Measurements from ENCODE around the gene LARP4B. TPM values are rescaled to one million over a fixed set of nuclear protein-coding genes. Genes with fewer than 3 reads are reported as not detected.

LARP4B gene
- total RNA-seq, 1 donor from 2014 or later: 58.4 TPM

GRCh38 chr10:824497-824896 is 107.0 kb downstream of the LARP4B start:
- TF ChIP-seq CTCF (conservative IDR thresholded peaks at IDR 0.05; ENCODE audit: low read depth, low read length): no peak
- DNase-seq (ENCODE audit: low read depth): no peak
- H3K4me3 ChIP-seq (ENCODE audit: low read depth, low read length): no peak overlapping the region

- no peak for DNase-seq (ENCODE audit: low read depth)
- H3K4me3 ChIP-seq (ENCODE audit: low read depth, low read length): no peak overlapping the region
- no peak for TF ChIP-seq CTCF (conservative IDR thresholded peaks at IDR 0.05; ENCODE audit: low read depth, low read length)
Measured at GRCh38 chr10:822661-823367, 108.7 kb downstream of the LARP4B start.

- TF ChIP-seq CTCF (conservative IDR thresholded peaks at IDR 0.05; ENCODE audit: low read depth, low read length): no peak
- no peak overlapping the region for H3K4me3 ChIP-seq (ENCODE audit: low read depth, low read length)
- no peak for DNase-seq (ENCODE audit: low read depth)
Measured at GRCh38 chr10:822197-822596, 109.3 kb downstream of the LARP4B start.

GRCh38 chr10:821322-821721 is 110.2 kb downstream of the LARP4B start:
- DNase-seq (ENCODE audit: low read depth): no peak
- H3K4me3 ChIP-seq (ENCODE audit: low read depth, low read length): no peak overlapping the region
- TF ChIP-seq CTCF (conservative IDR thresholded peaks at IDR 0.05; ENCODE audit: low read depth, low read length): no peak

GRCh38 chr10:819816-820215 is 111.7 kb downstream of the LARP4B start:
- H3K4me3 ChIP-seq (ENCODE audit: low read depth, low read length): no peak overlapping the region
- no peak for DNase-seq (ENCODE audit: low read depth)
- no peak for TF ChIP-seq CTCF (conservative IDR thresholded peaks at IDR 0.05; ENCODE audit: low read depth, low read length)

- DNase-seq (ENCODE audit: low read depth): no peak
Measured at GRCh38 chr10:819326-819725, 112.2 kb downstream of the LARP4B start.

More at GRCh38 chr10:819326-819725, 112.2 kb downstream of the LARP4B start:
- no peak for TF ChIP-seq CTCF (conservative IDR thresholded peaks at IDR 0.05; ENCODE audit: low read depth, low read length)
- H3K4me3 ChIP-seq (ENCODE audit: low read depth, low read length): no peak overlapping the region
